T-helper 1 cell treated with Interleukin-12 subunit alpha and Interleukin-12 subunit beta and Interleukin-4 antibody, amounts not matched to agents 30 μg/mL and 1 μg/mL, for 36 hours (primary cell): Measurements from ENCODE around the gene ASPSCR1.

ENCODE experiments used
- H3K27ac Mint-ChIP-seq: one replicate; pipeline ENCODE4 v1.8.0; 2021; ENCODE audit warnings: mild to moderate bottlenecking, mixed read lengths
- H3K27me3 Mint-ChIP-seq: one replicate; pipeline ENCODE4 v1.8.0; 2021; ENCODE audit warnings: low read depth, mixed read lengths
- H3K36me3 Mint-ChIP-seq: one replicate; pipeline ENCODE4 v1.8.0; 2021; ENCODE audit warnings: low read depth, mixed read lengths
- H3K4me1 Mint-ChIP-seq: one replicate; pipeline ENCODE4 v1.8.0; 2021; ENCODE audit warnings: low read depth, mixed read lengths
- H3K4me3 Mint-ChIP-seq: one replicate; pipeline ENCODE4 v1.8.0; 2021; ENCODE audit warnings: mild to moderate bottlenecking, moderate library complexity, mixed read lengths
- H3K9me3 Mint-ChIP-seq: one replicate; pipeline ENCODE4 v1.8.0; 2021; ENCODE audit warnings: mixed read lengths

The ASPSCR1 gene

GRCh38 chr17:82013341-82013740, 35.9 kb downstream of the ASPSCR1 start:
- Mint-ChIP-seq H3K36me3 (no peaks in the 10 kb centered on the region), H3K27me3 (no peaks in the 10 kb centered on the region), H3K4me1 (no peaks in the 10 kb centered on the region), H3K4me3 (no peak overlapping the region), H3K27ac (no peak overlapping the region), H3K9me3 (no peaks in the 10 kb centered on the region)

DNA sequence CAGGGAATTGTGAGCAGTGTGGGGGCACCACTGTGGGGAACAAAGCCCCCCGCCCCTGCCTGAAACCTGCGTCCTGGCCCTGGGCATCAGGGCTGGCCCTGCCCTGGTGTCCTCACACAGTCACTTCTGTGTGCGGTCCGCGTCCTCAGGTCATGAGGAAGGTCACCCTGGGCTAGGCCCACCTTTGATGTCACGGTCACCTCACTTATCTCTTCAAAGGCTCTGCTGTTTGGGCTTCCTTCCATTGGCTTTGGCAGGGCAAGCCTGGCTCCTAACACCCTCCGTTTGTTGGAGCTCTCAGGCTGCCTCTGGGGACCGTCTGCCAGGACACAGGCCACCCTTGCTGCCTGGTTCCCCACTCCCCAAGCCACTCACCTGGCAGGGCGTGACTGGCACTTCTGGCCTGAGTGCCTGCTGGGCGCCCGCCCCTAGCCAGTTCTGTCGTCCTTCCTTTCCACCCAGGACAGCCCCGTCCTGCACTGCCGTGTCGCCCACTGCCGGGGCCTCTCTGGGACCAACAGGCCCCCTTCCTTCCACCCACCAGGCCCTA, 36.4 kb downstream of the ASPSCR1 start:
- Mint-ChIP-seq H3K9me3 (no peaks in the 10 kb centered on the region), H3K36me3 (no peaks in the 10 kb centered on the region), H3K4me1 (no peaks in the 10 kb centered on the region), H3K27me3 (no peaks in the 10 kb centered on the region), H3K4me3 (no peak overlapping the region), H3K27ac (no peak overlapping the region)

GRCh38 chr17:82014432-82014831, 37.0 kb downstream of the ASPSCR1 start:
- H3K27me3 Mint-ChIP-seq: no peaks in the 10 kb centered on the region
- H3K4me1 Mint-ChIP-seq: no peaks in the 10 kb centered on the region
- no peak overlapping the region for H3K4me3 Mint-ChIP-seq
- no peaks in the 10 kb centered on the region for H3K36me3 Mint-ChIP-seq
- no peak overlapping the region for H3K27ac Mint-ChIP-seq
- H3K9me3 Mint-ChIP-seq: no peaks in the 10 kb centered on the region

GRCh38 chr17:82014971-82015310, 37.5 kb downstream of the ASPSCR1 start:
- Mint-ChIP-seq H3K4me1 (no peaks in the 10 kb centered on the region), H3K27ac (no peak overlapping the region), H3K4me3 (no peak overlapping the region), H3K27me3 (no peaks in the 10 kb centered on the region), H3K9me3 (no peaks in the 10 kb centered on the region), H3K36me3 (no peaks in the 10 kb centered on the region)

DNA sequence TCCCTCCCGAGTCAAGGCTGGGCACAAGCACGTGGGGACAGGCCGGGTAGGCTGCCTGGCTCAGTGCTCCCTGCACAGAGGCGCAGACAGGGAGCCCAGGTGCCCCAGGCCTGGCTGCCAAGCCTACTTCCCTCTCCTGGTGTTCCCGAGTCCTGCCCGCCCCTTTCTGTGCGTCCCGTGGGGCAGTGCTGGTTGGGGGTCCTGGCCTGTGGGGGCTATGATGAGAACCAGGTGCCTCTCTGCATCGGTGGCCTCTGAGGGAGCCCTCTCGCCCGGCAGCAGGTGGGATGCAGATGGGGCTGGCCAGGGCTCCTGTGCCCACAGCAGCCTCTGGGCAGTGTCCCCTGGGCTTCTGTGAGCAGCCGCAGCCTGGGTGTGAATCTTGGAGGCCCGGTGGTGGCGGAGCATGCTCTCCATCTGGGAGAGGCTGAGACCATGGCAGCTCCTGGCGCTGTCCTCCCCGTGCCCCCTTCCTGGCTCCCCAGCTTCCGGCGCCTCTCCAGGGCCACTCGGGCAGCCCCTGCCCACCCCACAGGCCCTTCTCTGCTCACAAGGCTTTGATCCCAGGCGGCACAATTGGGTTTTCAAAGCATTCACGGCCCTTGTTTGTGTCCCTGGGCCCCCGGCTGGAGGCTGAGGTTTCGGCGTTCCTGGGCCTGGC, 38.0 kb downstream of the ASPSCR1 start:
- Mint-ChIP-seq H3K27ac (no peak overlapping the region), H3K4me1 (no peaks in the 10 kb centered on the region), H3K36me3 (no peaks in the 10 kb centered on the region), H3K9me3 (no peaks in the 10 kb centered on the region), H3K4me3 (no peak overlapping the region), H3K27me3 (no peaks in the 10 kb centered on the region)

- peaks cover 2% of the 10 kb centered on the region for H3K4me1 Mint-ChIP-seq
- H3K27ac Mint-ChIP-seq: no peak overlapping the region
- no peak overlapping the region for H3K4me3 Mint-ChIP-seq
- H3K27me3 Mint-ChIP-seq: no peaks in the 10 kb centered on the region
- H3K9me3 Mint-ChIP-seq: no peaks in the 10 kb centered on the region
- no peaks in the 10 kb centered on the region for H3K36me3 Mint-ChIP-seq
These were observed 38.8 kb downstream of the ASPSCR1 start for GRCh38 chr17:82016061-82016874.

DNA sequence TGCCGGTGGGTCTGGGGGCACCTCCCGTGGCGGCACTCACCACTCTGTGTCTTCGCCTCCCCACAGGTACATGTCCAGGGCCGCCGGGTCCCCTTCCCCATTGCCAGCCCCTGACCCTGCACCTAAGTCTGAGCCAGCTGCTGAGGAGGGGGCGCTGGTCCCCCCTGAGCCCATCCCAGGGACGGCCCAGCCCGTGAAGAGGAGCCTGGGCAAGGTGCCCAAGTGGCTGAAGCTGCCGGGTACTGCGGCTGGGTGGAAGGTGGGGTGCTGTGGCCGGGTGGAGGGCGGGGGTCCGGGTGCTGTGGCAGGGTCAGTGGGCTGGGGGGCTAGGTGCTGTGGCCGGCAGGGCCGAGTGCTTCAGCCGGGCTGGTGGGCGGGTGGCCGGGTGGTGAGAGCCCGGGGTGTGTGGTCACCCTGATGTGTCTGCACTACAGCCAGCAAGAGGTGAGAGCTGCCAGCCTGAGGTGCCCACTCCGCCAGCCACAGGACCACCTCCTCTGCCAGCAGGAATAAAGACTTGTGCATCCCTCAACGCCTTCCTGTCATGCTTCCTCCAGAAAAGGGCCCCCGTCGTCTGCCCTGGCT, 39.5 kb downstream of the ASPSCR1 start:
- H3K27me3 Mint-ChIP-seq: no peaks in the 10 kb centered on the region
- no peak overlapping the region for H3K27ac Mint-ChIP-seq
- peaks cover 7% of the 10 kb centered on the region for H3K4me1 Mint-ChIP-seq
- H3K9me3 Mint-ChIP-seq: no peaks in the 10 kb centered on the region
- no peaks in the 10 kb centered on the region for H3K36me3 Mint-ChIP-seq
- no peak overlapping the region for H3K4me3 Mint-ChIP-seq

GRCh38 chr17:82017612-82018151, 40.3 kb downstream of the ASPSCR1 start:
- Mint-ChIP-seq H3K27me3 (no peaks in the 10 kb centered on the region), H3K9me3 (no peaks in the 10 kb centered on the region), H3K4me1 (peaks cover 8% of the 10 kb centered on the region), H3K27ac (no peak overlapping the region), H3K4me3 (no peak overlapping the region), H3K36me3 (no peaks in the 10 kb centered on the region)

DNA sequence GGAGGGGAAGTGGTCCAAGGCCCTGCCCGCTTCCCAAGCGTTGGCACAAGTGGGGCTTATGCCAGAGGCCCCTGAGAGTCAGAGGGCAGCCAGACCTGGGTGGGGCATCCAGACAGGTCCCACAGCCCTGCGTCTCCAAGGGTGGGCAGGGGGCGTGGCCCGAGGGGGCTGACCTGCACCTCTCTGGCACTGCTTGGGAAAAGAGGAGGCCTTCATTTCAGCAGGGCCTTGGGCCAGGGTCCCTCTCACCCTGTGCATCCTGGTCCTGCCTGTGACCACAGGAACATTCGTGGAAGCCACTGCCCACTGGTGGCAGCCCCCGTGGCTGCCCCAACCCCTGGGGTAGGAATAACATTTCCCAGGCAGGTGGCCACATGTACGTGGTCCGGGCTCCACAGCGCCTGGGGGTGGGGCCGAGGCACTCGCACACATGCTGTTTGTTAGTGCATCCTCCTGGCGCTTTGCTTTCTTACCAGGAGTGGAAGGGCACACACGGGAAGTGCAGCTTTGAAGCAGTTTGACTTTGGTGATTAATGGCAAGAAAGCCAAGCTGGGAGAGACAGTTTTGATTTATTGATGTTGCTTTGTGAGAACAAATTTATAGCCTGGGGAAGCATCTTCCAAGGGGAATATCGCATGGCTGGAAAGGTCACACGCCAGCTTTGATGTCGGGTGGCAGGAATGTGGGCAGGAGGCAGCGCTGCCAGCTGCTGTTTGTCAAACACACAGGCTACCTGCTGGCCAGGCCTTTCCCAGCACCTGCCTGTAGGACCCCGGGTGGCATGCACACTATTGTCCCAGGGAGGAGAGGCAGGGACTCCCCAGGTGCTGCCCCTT, 40.9 kb downstream of the ASPSCR1 start:
- Mint-ChIP-seq H3K27ac (no peak overlapping the region), H3K27me3 (no peaks in the 10 kb centered on the region), H3K36me3 (no peaks in the 10 kb centered on the region), H3K4me1 (peaks cover 8% of the 10 kb centered on the region), H3K4me3 (no peak overlapping the region), H3K9me3 (no peaks in the 10 kb centered on the region)

DNA sequence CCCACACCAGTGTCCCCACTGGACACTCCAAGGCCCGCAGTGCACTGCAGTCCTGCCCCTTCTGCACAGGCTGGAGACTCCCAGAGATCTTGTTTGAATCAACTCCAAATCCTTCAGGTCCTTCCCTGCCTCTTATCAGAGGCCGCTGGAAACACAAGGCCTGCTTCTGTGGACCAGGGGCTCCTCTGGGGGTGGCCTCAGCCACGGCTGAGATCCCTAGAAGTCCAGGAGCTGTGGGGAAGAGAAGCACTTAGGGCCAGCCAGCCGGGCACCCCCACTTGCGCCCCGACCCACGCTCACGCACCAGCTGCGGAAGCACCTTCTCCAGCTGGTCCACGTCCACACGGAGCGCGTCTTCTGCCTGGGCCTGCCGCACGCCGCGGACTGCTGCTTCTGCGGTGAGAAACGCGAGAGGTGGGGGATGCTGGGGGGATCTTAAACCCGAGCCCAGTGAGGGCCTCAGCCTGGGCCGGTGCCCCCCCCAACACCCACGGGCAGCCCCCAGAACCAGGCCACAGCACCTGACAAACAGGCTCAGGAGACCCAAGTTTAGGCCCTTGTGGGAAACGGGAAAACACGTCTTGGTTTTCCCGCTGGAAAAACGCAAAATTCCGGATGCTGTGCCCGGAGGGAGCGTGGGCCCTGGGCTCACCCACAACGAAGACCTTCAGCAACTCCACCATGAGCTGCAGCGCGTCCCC, 41.7 kb downstream of the ASPSCR1 start:
- no peaks in the 10 kb centered on the region for H3K9me3 Mint-ChIP-seq
- no peak overlapping the region for H3K27ac Mint-ChIP-seq
- H3K36me3 Mint-ChIP-seq: no peaks in the 10 kb centered on the region
- peaks cover 13% of the 10 kb centered on the region for H3K4me1 Mint-ChIP-seq
- H3K4me3 Mint-ChIP-seq: no peak overlapping the region
- H3K27me3 Mint-ChIP-seq: no peaks in the 10 kb centered on the region

DNA sequence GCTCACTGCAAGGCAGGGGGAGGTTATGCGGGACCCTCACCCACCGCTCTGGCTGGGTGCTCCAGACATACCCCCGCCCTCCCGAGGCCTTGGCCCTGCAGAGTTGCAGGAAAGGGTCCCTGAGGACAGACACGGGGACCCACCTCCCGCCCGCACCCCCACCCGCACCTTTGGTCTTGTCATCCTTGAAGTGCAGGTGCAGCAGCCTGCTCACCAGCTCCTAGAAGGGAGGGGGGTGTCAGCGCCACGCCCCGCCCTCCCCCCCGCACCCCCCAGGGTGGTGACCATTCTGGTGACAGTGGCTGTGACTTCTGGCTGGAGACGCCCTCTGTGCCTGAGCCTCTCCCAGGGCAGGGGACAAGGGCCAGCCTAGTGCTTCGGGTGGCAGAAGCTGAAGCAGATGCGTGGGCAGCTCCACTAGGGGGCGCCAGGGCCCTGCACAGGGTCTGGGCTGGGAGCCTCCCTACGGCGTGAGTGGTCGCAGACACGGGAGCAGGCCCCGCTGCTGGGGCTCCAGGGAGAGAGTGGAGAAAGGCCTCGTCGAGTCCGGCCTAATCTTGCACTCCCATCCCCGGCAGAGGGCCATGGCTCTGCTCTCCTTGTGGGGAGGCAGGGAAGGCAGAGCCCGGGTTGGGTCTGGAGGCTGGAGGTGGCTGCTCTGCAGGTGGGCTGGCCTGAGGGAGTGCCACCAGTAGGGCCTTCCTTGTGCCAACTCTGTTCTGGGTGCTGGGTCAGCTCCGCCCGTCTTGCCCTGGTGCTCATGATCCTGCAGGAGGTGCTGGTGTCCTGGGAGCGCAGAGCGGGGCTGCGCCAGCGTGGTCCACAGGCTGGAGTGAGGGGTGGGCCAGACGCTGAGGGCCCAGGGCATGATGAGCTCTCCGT, 42.5 kb downstream of the ASPSCR1 start:
- Mint-ChIP-seq H3K9me3 (no peaks in the 10 kb centered on the region), H3K27ac (no peak overlapping the region), H3K36me3 (no peaks in the 10 kb centered on the region), H3K27me3 (no peaks in the 10 kb centered on the region), H3K4me1 (peaks cover 15% of the 10 kb centered on the region), H3K4me3 (peak overlapping the region; percentile 34)

- peaks cover 15% of the 10 kb centered on the region for H3K4me1 Mint-ChIP-seq
- no peak overlapping the region for H3K27ac Mint-ChIP-seq
- no peaks in the 10 kb centered on the region for H3K9me3 Mint-ChIP-seq
- peaks cover 3% of the 10 kb centered on the region for H3K36me3 Mint-ChIP-seq
- H3K4me3 Mint-ChIP-seq: peak overlapping the region; percentile 48
- no peaks in the 10 kb centered on the region for H3K27me3 Mint-ChIP-seq
These were observed 43.2 kb downstream of the ASPSCR1 start for GRCh38 chr17:82020572-82021106.
